ENCODE measurements around the gene CDKN2AIP. TPM values are rescaled to one million over a fixed set of nuclear protein-coding genes. Genes with fewer than 3 reads are reported as not detected.

Gene CDKN2AIP
- polyA plus RNA-seq, 2 of the 4 experiments (the other 2 are of a cell fraction) = 9.1 to 12.4 TPM

DNA sequence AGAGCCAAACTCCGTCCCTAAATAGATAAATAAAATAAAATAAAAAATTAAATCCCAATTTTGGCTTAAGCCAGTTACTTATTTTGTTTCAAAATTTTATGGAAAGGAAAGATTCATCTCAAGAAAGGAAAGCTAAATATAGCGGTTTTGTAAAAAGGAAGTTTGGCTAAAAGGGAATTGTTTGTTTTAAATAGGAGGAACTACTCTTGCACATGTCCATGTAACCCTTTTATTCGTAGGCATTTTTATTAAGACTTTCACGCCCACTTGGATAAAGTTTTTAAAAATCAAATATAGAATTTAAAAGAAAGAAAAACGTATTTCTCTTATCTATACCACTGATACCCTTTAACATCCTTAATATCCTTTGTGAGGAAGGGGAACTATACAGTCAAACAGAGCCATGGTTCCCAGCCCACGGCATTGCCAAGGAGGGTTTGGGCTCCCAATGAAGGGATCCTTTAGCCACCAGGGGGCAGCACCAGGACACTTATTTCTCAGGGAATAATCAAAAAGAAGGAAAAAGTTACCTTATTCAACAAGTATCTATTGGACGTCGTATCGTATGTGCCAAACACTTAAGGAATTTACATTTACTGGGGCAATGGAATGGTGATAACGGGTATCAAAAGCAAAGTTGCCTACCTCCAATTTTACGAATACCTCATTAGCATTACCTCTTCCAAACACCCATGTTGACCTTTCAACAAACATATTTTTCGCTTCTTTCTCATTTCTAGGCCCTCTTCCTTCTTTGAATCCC, 27.7 kb downstream of the CDKN2AIP start:
- Histone ChIP-seq H3K4me1 (peaks cover 15% of the 10 kb centered on the region), H3K4me3 (no peak overlapping the region), H3K4me2 (peak overlapping the region; percentile 14; the same call in 1 of the 3 replicates), H3K27ac (no peak overlapping the region), H3K9me3 (no peaks in the 10 kb centered on the region)
- 33% methylated on average over 12 of the region's 12 CpGs for WGBS (ENCODE audit: missing lambda C conversion rate)
- no peak for TF ChIP-seq EHMT2 (IDR thresholded peaks at IDR 0.05; ENCODE audit: low read depth)
- TF ChIP-seq NR3C1 (IDR thresholded peaks at IDR 0.05) = no peak
- no peak for TF ChIP-seq MAFK (IDR thresholded peaks at IDR 0.05; ENCODE audit: partially characterized antibody)
- no peak for TF ChIP-seq TP53 (CRISPR knock-in tag; IDR thresholded peaks at IDR 0.05)
- no peak for TF ChIP-seq JUN (IDR thresholded peaks at IDR 0.05)
- TF ChIP-seq CBX8 (IDR thresholded peaks at IDR 0.05) = no peak
- peak; percentile 72 for TF ChIP-seq SMC3 (IDR thresholded peaks at IDR 0.05)
- no peak for TF ChIP-seq EHF (CRISPR knock-in tag; IDR thresholded peaks at IDR 0.05)
- TF ChIP-seq ZFP36 (IDR thresholded peaks at IDR 0.05; ENCODE audit: borderline replicate concordance, partially characterized antibody) = no peak
- TF ChIP-seq, protein P1, sequence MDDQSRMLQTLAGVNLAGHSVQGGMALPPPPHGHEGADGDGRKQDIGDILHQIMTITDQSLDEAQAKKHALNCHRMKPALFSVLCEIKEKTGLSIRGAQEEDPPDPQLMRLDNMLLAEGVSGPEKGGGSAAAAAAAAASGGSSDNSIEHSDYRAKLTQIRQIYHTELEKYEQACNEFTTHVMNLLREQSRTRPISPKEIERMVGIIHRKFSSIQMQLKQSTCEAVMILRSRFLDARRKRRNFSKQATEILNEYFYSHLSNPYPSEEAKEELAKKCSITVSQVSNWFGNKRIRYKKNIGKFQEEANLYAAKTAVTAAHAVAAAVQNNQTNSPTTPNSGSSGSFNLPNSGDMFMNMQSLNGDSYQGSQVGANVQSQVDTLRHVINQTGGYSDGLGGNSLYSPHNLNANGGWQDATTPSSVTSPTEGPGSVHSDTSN (IDR thresholded peaks at IDR 0.05) = no peak
- no peak for TF ChIP-seq EP300 (IDR thresholded peaks at IDR 0.05)
- TF ChIP-seq, protein P2, sequence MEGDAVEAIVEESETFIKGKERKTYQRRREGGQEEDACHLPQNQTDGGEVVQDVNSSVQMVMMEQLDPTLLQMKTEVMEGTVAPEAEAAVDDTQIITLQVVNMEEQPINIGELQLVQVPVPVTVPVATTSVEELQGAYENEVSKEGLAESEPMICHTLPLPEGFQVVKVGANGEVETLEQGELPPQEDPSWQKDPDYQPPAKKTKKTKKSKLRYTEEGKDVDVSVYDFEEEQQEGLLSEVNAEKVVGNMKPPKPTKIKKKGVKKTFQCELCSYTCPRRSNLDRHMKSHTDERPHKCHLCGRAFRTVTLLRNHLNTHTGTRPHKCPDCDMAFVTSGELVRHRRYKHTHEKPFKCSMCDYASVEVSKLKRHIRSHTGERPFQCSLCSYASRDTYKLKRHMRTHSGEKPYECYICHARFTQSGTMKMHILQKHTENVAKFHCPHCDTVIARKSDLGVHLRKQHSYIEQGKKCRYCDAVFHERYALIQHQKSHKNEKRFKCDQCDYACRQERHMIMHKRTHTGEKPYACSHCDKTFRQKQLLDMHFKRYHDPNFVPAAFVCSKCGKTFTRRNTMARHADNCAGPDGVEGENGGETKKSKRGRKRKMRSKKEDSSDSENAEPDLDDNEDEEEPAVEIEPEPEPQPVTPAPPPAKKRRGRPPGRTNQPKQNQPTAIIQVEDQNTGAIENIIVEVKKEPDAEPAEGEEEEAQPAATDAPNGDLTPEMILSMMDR (IDR thresholded peaks at IDR 0.05) = peak; percentile 84
- TF ChIP-seq SREBF2 (IDR thresholded peaks at IDR 0.05) = no peak
- TF ChIP-seq POLR2AphosphoS2 (conservative IDR thresholded peaks at IDR 0.05; ENCODE audit: low read length) = no peak
- peak; percentile 76 to 77 for TF ChIP-seq RAD21 (conservative IDR thresholded peaks at IDR 0.05 in 1 of 2, IDR thresholded peaks at IDR 0.05 in 1 of 2)
- TF ChIP-seq RFX5 (IDR thresholded peaks at IDR 0.05) = no peak
- no peak for TF ChIP-seq ZSCAN20 (CRISPR knock-in tag; IDR thresholded peaks at IDR 0.05)
- TF ChIP-seq FOSL2 (IDR thresholded peaks at IDR 0.05) = no peak
- no peak for TF ChIP-seq FOSL2 (CRISPR knock-in tag; IDR thresholded peaks at IDR 0.05)
- ChIA-PET CTCF (interaction anchor here (0.9 to 1.5 kb wide), 3 partner anchors 11 to 695 kb away, joined by 3 to 8 read pairs (median 4); no protein-coding TSS in a partner anchor), POLR2A (no interaction called here)
- peak; percentile 54 to 64 for DNase-seq (ENCODE audit: low read depth in 1 of 2, low spot score in 1 of 2)
- ATAC-seq = peak; percentile 85 to 93
- FAIRE-seq = no peak

DNA sequence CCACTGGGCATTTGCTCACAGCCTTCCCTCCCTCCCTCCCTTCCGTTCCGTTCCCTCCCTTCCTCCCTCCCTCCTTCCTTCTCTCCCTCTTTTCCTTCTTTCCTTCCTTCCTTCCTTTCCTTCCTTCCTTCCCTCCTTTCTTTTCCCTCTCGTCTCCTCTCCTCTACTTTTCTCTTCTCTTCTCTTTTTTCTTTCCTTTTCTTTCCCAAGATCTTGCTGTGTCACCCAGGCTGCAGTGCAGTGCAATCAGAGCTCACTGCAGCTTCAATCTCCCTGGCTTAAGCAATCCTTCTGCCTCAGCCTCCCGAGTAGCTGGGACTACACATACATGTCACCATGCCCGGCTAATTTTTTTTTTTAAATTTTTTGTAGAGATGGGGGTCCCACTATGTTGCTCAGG, 33.7 kb downstream of the CDKN2AIP start:
- H3K4me2 ChIP-seq = no peak overlapping the region
- FAIRE-seq (no peak), ATAC-seq (no peak), DNase-seq (ENCODE audit: low read depth in 1 of 2, low spot score in 1 of 2) (no peak)
- CTCF ChIA-PET = interaction anchor here (0.7 kb wide), 1 partner anchor 1657 kb away, joined by 3 read pairs; no protein-coding TSS in a partner anchor
- 35% methylated on average over 4 of the region's 5 CpGs for WGBS (ENCODE audit: missing lambda C conversion rate)
- no peak overlapping the region for H3K4me3 ChIP-seq
- no peaks in the 10 kb centered on the region for H3K9me3 ChIP-seq
- no peaks in the 10 kb centered on the region for H3K4me1 ChIP-seq
- no peak overlapping the region for H3K27ac ChIP-seq
- POLR2A ChIA-PET = no interaction called here
- TF ChIP-seq, protein P3, sequence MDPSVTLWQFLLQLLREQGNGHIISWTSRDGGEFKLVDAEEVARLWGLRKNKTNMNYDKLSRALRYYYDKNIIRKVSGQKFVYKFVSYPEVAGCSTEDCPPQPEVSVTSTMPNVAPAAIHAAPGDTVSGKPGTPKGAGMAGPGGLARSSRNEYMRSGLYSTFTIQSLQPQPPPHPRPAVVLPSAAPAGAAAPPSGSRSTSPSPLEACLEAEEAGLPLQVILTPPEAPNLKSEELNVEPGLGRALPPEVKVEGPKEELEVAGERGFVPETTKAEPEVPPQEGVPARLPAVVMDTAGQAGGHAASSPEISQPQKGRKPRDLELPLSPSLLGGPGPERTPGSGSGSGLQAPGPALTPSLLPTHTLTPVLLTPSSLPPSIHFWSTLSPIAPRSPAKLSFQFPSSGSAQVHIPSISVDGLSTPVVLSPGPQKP (IDR thresholded peaks at IDR 0.05; ENCODE audit: low read depth, low read length) = no peak
- no peak for TF ChIP-seq SMC3 (IDR thresholded peaks at IDR 0.05)
- TF ChIP-seq EHMT2 (IDR thresholded peaks at IDR 0.05; ENCODE audit: low read depth) = no peak
- TF ChIP-seq CHD4 (IDR thresholded peaks at IDR 0.05; ENCODE audit: borderline replicate concordance) = no peak
- TF ChIP-seq POLR2A (IDR thresholded peaks at IDR 0.05; ENCODE audit: low read length) = no peak
- no peak for TF ChIP-seq HDAC2 (IDR thresholded peaks at IDR 0.05)
- TF ChIP-seq NPAS2 (CRISPR knock-in tag; IDR thresholded peaks at IDR 0.05; ENCODE audit: borderline replicate concordance) = no peak
- TF ChIP-seq RARB (CRISPR knock-in tag; IDR thresholded peaks at IDR 0.05) = no peak
- TF ChIP-seq HOXB13 (CRISPR knock-in tag; IDR thresholded peaks at IDR 0.05; ENCODE audit: low read depth) = no peak
- TF ChIP-seq, protein P2 (IDR thresholded peaks at IDR 0.05) = no peak
- TF ChIP-seq, protein P4, sequence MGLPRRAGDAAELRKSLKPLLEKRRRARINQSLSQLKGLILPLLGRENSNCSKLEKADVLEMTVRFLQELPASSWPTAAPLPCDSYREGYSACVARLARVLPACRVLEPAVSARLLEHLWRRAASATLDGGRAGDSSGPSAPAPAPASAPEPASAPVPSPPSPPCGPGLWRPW (IDR thresholded peaks at IDR 0.05) = no peak
- no peak for TF ChIP-seq HEYL (CRISPR knock-in tag; IDR thresholded peaks at IDR 0.05)
- TF ChIP-seq, protein P5, sequence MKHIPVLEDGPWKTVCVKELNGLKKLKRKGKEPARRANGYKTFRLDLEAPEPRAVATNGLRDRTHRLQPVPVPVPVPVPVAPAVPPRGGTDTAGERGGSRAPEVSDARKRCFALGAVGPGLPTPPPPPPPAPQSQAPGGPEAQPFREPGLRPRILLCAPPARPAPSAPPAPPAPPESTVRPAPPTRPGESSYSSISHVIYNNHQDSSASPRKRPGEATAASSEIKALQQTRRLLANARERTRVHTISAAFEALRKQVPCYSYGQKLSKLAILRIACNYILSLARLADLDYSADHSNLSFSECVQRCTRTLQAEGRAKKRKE (CRISPR knock-in tag; IDR thresholded peaks at IDR 0.05; ENCODE audit: low read depth) = no peak
